SIG-M5 treated with dmso at 0.1 percent for 504 hours (cell line): ENCODE results near the gene WTIP.
"Not testable (repeated sequence)": the region's sequence is repeated elsewhere in the genome, so short reads cannot be mapped to it uniquely, and the experiment has no call there.

Experiments
- DNase-seq: peaks from one replicate; lab custom pipeline; 2025; ENCODE audit not compliant: unreplicated experiment; lab: John Stamatoyannopoulos, UW

Gene WTIP

DNA sequence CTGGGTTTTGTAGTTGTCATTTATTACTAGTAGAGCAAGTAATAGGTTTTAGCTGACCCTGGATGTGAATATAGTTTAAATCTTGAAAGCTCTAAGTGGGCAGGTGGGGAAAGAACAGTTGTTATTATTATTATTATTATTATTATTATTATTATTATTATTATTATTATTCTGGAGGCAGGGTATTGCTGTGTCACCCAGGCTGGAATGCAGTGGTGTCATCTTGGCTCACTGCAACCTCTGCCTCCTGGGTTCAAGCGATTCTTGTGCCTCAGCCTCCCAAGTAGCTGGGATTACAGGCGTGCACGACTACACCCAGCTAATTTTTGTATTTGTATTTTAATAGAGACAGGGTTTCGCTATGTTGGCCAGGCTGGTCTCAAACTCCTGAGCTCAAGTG is 3.1 kb upstream of the WTIP start:
- DNase-seq: not testable (repeated sequence)

DNA sequence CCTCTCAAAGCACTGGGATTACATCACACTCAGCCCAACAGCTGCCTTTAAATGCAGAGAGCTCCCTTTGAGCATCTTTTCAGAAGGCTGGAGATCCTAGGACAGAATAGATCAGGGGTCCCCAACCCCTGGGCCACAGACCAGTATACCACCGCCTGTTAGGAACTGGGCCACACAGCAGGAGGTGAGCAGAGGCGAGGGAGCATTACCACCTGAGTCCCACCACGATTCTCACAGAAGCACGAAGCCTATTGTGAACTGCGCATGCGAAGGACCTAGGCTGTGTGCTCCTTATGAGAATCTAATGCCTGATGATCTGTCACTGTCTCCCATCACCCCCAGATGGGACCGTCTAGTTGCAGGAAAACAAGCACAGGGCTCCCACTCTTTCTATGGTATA is 2.2 kb upstream of the WTIP start:
- DNase-seq: no peak

DNA sequence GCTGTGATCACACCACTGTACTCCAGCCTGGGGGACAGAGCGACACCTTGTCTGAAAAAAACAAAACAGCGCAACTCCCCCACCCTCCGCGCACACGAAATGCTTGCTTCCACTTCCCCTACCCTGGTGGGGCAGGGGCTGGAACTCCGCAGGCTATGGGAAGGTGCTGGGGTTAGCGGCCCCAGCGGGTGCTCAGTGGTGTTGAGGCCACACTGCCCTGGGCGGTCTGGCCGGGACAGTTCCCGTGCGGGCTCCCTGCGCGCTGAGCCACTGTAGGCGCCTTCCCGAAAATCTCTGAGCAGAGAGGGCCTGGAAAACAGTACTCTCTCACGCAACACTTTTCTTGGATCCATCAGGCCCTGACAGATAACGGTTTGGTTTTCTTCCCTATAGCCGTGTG is 1.1 kb upstream of the WTIP start:
- DNase-seq: no peak

DNA sequence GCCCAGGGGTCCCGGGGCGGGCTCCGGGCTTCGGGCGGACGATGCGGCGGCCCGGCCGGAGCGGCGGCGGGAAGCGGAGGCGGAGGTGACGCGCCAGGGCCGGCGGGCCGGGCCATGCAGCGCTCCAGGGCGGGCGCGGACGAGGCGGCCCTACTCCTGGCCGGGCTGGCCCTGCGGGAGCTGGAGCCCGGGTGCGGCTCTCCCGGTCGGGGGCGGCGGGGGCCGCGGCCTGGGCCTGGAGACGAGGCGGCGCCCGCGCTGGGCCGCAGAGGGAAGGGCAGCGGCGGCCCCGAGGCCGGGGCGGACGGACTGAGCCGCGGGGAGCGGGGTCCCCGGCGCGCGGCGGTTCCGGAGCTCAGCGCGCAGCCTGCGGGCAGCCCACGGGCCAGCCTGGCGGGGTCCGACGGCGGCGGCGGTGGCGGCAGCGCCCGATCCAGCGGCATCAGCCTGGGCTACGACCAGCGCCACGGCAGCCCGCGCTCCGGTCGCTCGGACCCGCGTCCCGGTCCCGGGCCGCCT is 362 bp downstream of the WTIP start:
- no peak for DNase-seq

DNA sequence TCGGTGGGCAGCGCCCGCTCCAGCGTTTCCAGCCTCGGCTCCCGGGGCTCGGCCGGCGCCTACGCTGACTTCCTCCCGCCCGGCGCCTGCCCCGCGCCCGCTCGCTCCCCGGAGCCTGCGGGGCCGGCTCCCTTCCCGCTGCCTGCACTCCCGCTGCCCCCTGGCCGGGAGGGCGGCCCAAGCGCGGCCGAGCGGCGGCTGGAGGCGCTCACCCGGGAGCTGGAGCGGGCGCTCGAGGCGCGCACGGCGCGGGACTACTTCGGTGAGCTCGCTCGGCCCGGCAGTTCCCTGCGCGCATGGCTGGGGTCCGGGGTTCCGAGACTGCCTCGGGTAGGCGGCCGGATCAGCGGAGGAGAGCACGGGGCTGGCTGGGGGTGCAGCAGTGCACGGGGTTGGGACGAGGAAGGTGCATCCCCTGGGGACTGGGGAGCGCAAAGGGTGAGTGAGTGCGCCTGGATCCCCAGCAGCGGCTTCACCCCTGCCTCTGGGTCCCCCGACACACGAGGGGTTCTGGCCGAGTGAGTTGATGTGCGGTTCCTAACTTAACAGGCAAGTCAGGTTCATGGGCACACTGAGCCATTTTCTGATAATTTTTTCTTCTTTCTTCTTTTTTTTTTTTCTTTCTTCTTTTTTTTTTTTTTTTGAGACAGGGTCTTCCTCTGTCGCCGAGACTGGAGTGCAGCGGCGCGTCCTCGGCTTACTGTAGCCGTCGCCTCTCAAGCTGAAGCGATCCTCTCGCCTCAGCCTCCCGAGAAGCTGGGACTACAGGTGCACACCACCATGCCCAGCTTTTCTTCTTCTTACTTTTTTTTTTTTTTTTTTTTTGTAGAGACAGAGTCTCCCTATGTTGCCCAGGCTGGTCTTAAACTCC is 1.1 kb downstream of the WTIP start:
- DNase-seq: no peak

DNA sequence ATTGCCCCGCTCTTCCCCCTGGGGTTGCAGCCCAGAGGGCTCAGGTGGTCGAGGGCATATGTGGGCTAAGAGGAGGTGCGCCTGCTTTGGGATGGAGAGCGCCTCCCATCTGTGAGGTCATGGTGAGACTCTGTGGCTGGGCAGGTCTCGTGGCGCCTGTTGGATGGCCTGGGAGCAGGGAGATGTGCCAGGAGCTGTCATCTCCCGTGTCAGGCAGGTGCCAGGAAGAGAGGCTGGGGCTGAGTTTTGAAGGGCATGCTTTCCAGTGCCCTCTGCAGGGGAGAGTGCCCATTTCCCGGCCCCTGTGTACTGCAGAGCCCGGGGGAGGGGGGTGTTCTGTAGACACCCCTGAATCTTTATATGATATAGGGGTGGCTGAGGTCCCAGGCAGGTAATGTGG is 2.8 kb downstream of the WTIP start:
- no peak for DNase-seq

DNA sequence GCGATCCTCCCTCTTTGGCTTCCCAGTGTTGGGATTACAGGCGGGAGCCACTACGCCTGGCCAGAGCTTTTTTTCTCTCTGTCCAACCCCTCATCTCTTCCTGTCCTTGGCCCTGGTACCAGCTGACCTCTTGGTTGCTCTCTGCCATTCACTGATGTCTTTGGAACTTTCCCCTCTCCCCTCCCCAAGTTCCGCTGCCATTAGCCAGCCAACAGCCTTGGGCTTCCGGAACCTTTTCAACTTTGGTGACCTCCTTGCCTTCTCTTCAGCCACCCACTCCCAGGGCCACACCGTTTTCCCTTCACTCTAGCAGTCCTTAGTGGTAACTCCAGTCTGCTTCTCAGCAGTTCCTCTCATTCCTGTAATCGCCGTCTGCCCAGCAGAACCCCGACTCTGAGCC is 4.3 kb downstream of the WTIP start:
- DNase-seq: no peak

DNA sequence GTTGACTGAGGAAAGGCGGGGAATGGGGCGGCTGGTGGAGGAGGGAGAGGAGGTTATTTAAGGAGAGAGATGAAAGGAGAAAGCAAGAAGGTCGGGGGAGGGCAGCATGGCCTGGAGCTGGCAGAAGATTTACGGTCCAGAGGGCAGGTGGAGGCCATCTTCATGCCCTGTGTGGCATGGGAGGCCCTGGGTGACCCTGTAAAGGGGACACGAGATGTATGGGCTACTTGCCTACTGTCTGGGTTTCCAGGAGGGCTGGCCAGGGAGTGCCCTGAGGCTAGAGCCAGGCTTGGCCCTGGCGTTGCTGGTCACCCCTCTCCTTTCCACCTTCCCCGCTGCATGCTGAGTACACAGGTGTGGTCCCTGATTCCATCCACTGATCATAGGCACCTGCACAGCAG is 6.1 kb downstream of the WTIP start:
- DNase-seq: no peak

DNA sequence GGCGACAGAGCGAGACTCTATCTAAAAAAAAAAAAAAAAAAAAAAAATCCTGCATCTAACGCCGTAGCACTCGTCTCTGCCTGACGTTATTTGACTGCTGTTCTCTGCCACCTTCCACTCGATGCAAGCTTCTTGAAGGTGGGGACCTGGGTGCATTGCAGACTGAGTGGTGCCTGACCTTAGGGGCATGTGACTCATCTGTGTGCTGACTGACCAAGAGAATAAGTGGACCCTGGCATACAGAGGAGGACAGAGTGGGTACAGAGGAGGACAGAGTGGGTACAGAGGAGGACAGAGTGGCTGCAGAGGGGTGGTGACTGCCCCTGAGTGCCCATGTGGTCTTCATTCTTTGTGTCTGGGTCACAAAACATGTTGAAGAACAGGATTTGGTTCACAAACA is 7.6 kb downstream of the WTIP start:
- no peak for DNase-seq

DNA sequence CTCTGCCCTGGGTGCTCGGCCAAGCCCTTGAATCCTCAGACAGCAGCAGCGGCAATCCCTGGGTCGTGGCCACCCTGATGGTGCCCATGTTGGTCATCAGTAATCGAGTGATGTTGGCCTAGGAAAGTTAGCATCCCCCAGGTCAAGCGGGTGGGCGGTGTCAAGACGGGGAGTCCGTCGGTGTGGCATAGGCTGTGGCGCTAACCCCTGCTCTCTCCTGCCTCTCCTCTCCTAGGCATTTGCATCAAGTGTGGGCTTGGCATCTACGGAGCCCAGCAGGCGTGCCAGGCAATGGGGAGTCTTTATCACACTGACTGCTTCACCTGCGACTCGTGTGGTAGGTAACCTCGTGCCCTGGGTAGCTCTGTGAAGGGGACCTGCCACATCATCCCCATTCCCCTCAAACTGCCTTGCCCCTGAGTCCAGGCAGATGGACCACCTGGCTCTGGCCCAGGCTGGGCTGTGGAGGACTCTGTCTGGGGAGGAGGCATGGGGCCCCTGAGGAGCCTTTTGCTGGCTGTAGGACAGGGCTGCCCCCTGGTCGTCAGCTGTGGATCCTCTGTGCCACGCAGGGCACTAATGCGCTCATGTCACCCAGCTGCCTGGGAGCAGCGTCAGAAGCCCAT is 8.7 kb downstream of the WTIP start:
- DNase-seq: no peak

DNA sequence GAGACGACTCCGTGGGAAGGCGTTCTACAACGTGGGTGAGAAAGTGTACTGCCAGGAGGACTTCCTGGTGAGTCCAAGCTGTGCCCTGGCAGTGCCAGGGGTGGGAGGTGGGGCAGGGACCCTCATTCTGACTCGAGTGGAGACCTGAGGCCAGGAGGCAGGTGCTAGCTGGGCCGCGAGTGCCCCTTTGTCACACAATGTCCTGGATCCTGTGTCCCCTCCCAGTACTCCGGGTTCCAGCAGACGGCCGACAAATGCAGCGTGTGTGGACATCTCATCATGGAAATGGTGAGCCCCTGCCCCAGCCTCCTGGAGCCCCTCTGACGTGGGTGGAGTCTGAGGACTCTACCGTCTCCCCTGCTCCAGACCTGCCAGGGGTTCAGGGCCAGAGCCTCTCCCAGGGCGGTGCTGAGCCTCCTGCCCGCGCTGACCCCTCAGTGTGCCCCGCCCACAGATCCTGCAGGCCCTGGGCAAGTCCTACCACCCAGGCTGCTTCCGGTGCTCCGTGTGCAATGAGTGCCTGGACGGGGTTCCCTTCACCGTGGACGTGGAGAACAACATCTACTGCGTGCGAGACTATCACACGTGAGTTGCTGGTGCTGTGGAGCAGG is 11.6 kb downstream of the WTIP start:
- no peak for DNase-seq

DNA sequence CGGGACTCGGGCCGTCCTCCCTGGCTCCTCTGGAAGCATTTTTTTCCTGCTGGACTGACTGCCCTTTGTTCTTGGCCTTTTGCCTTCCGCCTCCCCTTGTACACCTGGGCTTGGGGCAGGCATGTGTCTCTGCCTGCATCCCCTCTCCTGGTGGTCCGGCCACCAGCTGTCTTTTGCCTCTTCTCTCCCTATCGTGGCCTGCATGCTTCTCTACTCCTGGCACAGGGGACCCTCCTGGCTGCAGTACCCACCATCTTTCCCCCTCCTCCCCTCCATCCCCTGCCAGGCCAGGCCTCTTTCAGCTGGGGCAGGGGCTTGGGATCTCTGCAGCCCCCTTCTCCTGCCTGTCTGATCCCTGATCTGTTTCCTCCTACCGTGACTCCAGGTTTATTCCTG is 12.1 kb downstream of the WTIP start:
- DNase-seq: no peak

DNA sequence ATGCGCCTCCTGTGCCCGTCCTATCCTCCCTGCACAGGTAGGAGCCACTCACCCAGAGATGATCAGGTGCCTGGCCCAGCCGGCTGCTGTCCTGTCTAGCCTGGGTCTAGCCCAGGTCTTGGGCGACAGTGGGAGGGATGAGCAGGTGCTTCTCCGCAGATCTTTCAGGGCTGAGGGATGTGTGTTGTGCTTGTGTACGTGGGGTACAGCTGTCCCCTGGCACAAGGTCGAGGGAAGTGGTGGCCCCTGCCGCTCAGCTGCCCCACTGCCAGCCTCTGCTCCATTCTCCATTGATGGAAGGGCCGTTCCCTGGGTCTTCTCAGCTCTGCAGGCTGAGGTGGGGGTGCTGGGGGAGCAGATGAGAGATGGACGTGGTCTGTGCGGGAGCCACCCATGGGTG is 13.0 kb downstream of the WTIP start:
- no peak for DNase-seq

DNA sequence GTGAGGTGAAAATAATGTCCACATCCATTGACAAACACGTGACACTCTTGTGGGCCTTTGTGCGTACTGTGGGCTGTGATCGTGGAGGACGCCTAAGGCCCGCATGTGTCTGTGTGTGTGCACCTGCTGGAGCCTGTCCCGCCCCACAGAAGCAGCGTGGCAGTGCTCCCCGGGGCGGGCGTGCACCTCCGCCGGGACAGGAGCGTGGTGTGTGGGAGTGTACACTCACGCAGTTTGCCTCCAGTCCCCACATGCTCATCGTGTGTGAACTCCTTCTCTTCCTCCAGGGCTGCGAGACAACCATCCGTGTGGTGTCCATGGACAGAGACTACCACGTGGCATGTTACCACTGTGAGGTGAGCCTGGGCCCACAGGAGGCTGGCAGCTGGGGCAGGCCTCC is 13.9 kb downstream of the WTIP start:
- no peak for DNase-seq

DNA sequence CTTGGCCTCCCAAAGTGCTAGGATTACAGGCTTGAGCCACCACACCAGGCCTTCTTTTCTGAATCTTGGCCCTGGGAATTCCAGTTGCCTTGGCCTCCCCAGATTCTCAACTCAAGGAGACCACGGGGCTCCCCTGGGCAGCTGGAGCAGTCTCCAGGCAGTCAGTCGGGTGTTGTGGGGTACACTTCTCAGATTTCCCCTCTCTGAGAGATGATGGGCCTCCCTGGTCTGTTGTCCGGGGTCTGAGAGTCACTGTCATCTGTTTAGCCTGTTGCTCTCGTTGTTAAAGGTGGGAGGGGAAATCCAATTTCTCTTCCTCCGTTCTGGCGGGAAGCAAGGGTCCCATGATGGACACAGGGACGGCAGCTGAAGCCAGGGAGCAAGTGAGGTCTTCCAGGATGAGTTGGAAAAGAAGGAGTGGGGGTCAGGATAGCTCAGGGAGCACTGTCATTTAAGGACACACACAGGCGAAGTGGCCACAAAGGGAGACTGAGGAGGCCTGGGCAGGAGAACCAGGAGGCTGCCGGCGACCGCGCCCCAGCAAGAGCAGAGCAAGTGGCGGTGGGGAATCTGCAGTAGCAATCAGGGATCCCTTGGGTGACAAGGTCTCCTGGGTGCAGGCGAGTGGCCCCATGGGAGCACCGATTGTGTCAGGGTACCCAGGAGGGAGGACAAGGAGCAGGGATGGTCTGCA is 15.7 kb downstream of the WTIP start:
- DNase-seq: no peak

DNA sequence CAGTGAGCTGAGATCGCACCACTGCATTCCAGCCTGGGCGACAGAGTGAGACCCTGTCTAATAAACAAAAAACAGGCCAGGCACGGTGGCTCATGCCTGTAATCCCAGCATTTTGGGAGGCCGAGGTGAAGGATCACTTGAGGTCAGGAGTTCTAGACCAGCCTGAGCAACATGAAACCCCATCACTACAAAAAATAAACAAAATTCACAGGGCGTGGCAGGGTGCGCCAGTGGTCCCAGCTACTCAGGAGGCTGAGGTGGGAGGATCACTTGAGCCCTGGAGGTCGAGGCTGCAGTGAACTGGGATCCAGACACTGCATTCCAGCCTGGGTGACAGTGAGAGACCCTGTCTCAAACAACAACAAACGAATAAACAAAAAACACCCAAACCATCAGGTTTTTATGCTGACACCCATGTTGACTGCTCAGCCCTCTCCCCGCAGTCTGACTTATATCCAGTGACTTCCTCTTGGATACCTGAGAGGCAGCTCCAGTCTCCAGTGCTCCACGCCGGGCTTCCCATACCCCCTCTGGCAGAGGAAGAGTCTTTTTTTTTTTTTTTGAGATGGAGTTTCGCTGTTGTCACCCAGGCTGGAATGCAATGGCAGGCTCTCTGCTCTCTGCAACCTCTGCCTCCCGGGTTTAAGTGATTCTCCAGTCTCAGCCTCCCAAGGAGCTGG is 17.7 kb downstream of the WTIP start:
- no peak for DNase-seq

DNA sequence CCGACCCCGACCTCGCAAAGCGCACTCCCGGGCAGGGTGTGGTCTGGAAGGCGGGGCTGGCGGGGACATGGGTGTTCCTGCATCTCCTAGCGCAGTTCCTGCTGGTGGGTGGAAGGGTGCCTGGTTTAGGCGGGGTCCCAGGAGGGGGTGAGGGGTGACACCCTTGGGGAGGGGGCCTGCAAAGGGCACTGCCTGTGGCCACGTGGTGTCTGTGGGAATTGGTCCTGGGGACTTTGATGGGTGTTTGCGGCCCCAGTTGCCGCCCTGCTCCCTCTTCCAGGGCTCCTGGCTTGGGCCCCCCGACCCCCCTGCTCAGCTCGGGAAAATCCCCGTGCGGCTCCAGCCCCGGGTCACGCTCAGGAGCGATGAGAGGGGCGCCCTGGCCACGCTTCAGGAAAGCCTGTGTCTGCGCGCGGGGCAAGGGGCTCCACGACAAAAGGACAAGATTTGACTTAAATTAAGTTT is 19.1 kb downstream of the WTIP start:
- DNase-seq: no peak

DNA sequence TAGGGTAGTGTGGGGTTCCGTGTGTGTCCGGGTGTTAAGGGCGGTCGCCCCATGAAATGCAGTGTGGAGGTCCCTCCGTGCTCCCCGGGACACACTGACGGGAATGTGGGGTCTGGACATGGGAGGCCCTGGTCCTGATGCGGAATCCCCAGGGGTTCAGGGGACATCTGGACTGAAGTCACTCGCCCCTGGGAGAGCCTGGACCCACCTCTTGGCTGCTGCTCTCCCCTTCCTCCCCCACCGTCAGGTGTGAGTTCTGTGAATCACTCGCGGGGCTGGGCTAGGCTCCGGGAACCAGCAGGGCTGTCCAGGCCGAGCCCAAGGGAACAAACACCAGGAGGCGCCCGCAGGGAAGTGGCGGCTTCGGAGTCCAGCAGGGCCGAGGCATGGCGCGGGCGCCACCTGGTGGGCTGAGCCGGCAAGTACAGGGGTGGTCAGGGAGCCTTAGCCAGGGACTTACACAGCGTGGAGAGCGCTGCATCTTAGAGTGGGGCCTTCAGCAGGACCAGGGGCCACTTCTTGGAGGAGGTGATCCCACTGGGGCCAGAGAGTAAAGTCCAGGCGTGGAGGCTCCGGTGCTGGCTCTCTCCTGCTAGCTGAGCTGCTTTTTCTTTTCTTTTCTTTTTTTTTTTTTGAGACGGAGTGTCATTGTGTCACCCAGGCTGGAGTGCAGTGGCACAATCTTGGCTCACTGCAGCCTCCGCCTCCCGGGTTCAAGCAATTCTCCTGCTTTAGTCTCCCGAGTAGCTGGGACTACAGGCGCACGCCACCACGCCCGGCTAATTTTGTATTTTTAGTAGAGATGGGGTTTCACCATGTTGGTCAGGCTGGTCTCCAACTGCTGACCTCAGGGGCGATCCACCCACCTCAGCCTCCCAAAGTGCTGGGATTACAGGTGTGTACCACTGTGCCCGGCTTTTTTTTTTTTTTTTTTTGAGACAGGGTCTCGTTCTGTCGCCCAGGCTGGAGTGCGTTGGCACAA is 20.1 kb downstream of the WTIP start:
- peak; percentile 77 for DNase-seq

DNA sequence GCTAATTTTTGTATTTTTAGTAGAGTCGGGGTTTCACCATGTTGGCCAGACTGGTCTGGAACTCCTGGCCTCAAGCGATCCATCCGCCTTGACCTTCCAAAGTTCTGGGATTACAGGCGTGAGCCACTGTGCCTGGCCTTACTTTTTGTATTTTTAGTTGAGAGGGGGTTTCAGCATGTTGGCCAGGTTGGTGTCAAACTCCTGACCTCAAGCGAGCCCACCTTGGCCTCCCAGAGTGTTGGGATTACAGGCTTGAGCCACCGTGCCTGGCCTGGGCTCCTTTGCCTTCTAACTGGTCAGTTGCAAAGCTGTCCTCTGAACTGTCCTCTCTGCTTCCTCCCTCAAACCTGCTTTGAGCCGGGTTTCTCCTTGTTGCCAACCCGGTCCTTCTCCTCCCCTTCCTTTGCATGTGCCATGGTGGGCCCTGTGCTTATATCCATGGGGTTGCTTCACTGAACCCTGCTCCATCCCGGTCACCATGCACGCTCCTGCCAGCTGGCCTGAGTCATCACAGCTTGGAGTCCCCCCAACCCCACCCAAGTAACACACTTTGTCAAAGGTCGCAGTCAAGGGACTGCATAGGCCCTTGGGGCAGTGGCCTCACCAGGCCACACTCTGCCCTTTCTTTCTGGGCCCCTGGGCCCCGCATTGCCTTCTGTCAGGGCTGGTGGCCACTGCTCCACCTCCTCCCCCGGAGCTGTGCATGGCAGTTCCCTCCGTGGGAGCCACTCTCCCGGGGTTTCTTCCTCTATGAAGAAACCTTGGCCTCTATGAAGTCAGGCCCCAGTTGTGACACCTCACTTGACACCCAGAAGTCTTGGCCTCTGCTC is 21.2 kb downstream of the WTIP start:
- DNase-seq: no peak
